Measurements from ENCODE around the gene COL23A1.

GRCh38 chr5:178283520-178283919 lies 306.7 kb downstream of the COL23A1 start:
- TF ChIP-seq, protein P1, sequence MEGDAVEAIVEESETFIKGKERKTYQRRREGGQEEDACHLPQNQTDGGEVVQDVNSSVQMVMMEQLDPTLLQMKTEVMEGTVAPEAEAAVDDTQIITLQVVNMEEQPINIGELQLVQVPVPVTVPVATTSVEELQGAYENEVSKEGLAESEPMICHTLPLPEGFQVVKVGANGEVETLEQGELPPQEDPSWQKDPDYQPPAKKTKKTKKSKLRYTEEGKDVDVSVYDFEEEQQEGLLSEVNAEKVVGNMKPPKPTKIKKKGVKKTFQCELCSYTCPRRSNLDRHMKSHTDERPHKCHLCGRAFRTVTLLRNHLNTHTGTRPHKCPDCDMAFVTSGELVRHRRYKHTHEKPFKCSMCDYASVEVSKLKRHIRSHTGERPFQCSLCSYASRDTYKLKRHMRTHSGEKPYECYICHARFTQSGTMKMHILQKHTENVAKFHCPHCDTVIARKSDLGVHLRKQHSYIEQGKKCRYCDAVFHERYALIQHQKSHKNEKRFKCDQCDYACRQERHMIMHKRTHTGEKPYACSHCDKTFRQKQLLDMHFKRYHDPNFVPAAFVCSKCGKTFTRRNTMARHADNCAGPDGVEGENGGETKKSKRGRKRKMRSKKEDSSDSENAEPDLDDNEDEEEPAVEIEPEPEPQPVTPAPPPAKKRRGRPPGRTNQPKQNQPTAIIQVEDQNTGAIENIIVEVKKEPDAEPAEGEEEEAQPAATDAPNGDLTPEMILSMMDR (IDR thresholded peaks at IDR 0.05): no peak
- TF ChIP-seq POLR2A (IDR thresholded peaks at IDR 0.05): no peak

All from lower leg skin (tissue), 3 donors.